HG02763 (cell line): ENCODE results near the gene TMEM150B.

Experiments
- ATAC-seq: cut with Tn5 transposase; IDR thresholded peaks from one replicate; pipeline ENCODE4 v1.9.1; 2021; ENCODE audit warnings: mild to moderate bottlenecking, moderate library complexity; ENCODE audit not compliant: unreplicated experiment

The TMEM150B gene

GRCh38 chr19:55325172-55325571 lies at the start of gene TMEM150B:
Gene TMEM150B, minus strand, starts transcription at chr19:55325341. Its CDS starts 4,305 bp downstream, at chr19:55321036.
- ATAC-seq, result no peak

GRCh38 chr19:55373993-55374757 lies 49.0 kb upstream of the TMEM150B start:
- no peak for ATAC-seq

GRCh38 chr19:55373306-55373992 lies 48.3 kb upstream of the TMEM150B start:
- no peak for ATAC-seq

- no peak for ATAC-seq
These were observed 47.4 kb upstream of the TMEM150B start for GRCh38 chr19:55372316-55373081.

- ATAC-seq, result no peak
These were observed 45.3 kb upstream of the TMEM150B start, which contains the start of gene IL11 for GRCh38 chr19:55370305-55370988. Gene IL11, minus strand, starts transcription at chr19:55370463. Its CDS starts 153 bp downstream, at chr19:55370310.

- no peak for ATAC-seq
These were observed 44.6 kb upstream of the TMEM150B start for GRCh38 chr19:55369653-55370304.

GRCh38 chr19:55368701-55369563 lies 43.8 kb upstream of the TMEM150B start:
- ATAC-seq, result no peak

GRCh38 chr19:55368106-55368505 lies 43.0 kb upstream of the TMEM150B start:
- no peak for ATAC-seq

GRCh38 chr19:55366790-55367189 lies 41.6 kb upstream of the TMEM150B start:
- no peak for ATAC-seq

- ATAC-seq, result no peak
These were observed 40.8 kb upstream of the TMEM150B start for GRCh38 chr19:55365964-55366363.

- ATAC-seq, result no peak
These were observed 40.1 kb upstream of the TMEM150B start for GRCh38 chr19:55365245-55365644.

GRCh38 chr19:55362990-55363716 lies 38.0 kb upstream of the TMEM150B start, which contains the start of gene GARIN5B:
Gene GARIN5B, minus strand, starts transcription at chr19:55363260. Its CDS starts 194 bp downstream, at chr19:55363066.
- no peak for ATAC-seq

GRCh38 chr19:55362174-55362989 lies 37.2 kb upstream of the TMEM150B start:
- ATAC-seq, result no peak

- ATAC-seq, result no peak
These were observed 35.8 kb upstream of the TMEM150B start for GRCh38 chr19:55360902-55361301.

GRCh38 chr19:55358943-55359908 lies 34.1 kb upstream of the TMEM150B start:
- no peak for ATAC-seq

- no peak for ATAC-seq
These were observed 33.4 kb upstream of the TMEM150B start for GRCh38 chr19:55358493-55358892.
